GF-D8 (cell line): Measurements from ENCODE around the gene CCDC34.

Source experiments
- DNase-seq: peaks from one replicate; lab custom pipeline; 2025; lab: John Stamatoyannopoulos, UW

The CCDC34 gene, protein sequence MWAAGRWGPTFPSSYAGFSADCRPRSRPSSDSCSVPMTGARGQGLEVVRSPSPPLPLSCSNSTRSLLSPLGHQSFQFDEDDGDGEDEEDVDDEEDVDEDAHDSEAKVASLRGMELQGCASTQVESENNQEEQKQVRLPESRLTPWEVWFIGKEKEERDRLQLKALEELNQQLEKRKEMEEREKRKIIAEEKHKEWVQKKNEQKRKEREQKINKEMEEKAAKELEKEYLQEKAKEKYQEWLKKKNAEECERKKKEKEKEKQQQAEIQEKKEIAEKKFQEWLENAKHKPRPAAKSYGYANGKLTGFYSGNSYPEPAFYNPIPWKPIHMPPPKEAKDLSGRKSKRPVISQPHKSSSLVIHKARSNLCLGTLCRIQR

GRCh38 chr11:27362749-27363575 is at the start of gene CCDC34:
Gene CCDC34 (minus strand): TSS chr11:27363215. CDS start chr11:27363194, 21 bp downstream.
- DNase-seq, result peak; percentile 64

DNA sequence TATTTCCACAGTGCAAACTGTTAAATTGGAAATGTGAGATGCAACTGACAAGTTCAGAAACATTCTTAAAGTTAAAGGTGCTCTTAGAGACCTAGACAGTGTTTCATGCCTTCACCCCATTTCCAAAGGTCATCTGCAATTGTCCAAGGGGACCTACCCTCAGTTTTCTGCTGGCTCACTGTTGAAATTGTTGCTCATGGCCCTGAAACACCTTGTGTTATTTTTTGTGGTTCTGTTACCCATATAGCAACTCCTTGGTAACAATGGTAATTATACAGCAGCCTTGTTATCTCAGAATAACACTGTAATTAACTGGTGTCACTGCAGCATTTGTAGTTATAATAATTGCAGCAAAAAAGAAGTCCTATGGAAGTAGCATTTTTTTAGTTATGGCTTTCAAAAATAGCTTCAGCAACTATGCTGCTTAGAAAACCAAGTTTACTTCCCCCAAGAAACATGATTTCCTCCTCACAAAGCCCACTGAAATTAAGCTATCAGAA is 49.2 kb upstream of the CCDC34 start:
- DNase-seq, result no peak

GRCh38 chr11:27411328-27411727 is 48.3 kb upstream of the CCDC34 start:
- DNase-seq, result no peak

GRCh38 chr11:27410272-27410671 is 47.3 kb upstream of the CCDC34 start:
- no peak for DNase-seq

DNA sequence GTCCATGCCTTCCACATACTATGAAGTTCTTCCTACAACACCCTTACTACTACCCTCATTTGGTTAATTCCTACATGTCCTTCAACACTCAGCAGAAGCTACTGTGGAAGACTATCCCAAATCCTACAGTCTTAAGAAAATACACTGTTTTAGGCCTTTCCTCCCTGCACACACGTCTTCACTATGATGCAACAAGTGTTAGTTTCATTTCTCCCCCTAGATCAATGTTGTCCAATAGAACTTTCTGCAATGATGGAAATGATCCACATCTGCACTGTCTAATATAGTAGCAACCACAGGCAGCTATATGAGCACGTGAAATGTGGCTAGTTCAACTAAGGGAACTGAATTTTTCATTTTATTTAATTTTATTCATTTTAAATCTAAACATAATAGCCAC is 46.7 kb upstream of the CCDC34 start:
- no peak for DNase-seq

GRCh38 chr11:27409049-27409448 is 46.0 kb upstream of the CCDC34 start:
- DNase-seq, result no peak

GRCh38 chr11:27408246-27408800 is 45.3 kb upstream of the CCDC34 start:
- no peak for DNase-seq

GRCh38 chr11:27406498-27407354 is 43.7 kb upstream of the CCDC34 start:
- DNase-seq, result no peak

DNA sequence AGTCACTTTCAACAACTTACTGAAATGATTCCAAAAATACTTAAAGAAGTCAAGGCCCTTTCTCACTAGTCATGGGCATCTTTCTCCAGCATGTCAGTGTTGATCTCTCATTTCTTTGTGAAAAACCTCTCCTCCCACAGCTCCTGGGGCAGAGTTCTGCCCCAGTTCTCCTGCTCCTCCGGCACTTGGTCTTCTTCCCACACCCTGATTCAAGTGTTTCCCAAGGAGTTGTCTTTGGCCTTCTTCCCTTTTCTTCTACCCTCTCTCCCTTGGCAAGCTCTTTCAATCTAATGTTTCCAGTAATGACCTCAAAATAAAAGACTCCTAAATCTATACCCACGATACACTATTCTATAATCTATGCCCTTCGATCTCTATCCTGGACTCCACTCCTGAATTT is 42.1 kb upstream of the CCDC34 start:
- no peak for DNase-seq

DNA sequence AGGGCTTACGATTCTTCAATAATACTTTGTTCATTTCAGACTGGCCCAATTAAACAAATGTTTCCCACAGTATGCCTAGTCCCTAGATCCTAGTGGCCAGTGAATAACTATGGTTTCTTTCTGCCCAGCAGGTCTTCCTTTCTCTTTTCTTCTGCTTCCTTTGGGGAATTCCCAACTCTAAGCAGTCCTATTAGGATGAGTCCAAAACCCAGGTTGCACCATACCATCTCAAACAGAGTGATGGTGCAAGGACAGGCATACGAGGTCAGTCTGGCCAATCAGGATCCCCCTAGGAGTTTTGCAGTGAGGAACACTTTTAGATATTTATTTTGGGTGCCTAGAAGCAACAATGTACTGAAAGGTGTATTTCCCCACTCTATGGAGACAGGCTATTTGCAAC is 41.4 kb upstream of the CCDC34 start:
- DNase-seq, result no peak

- no peak for DNase-seq
Measured at GRCh38 chr11:27403195-27403594, 40.2 kb upstream of the CCDC34 start.

DNA sequence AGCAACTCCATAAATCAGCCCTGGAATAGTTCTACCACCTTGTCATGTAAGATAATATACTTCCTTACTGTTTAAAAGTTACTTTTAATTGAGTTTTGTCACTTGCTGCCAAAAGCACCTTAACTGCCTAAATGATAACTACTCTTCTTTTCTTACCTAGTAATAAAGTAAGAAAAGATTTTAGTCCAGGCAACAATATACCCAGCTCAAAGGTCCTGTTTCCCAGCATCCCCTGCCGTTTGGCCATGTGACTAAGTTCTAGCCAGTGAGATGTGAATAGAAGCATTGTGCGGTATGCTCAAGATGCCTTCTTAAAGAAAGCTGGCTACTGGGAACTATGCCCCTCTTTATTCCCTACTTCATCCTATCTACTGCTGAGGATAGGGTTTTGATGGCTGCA is 39.4 kb upstream of the CCDC34 start:
- no peak for DNase-seq

DNA sequence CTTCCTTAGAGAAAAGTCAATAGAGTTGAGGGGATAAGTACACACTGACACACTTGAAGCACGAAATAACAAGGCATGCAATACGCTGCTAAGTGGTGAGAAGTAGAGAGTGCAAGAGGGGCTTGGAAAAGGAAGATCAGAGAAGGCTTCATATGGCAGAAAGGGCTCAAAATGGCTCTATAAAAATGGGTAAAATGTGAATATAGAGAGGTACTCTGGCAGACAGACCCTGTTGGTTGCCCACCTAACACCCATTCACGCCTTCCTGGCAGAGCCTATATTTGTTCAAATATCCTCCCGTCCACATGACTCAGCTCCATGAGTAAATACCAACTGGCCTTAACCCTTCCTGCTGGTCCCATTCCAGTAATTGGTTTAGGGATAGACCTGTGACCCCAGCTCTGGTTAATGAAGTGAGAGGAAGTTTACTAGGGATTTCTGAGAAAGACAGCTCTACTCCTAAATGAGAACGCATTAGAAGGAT is 38.9 kb upstream of the CCDC34 start:
- no peak for DNase-seq

- DNase-seq, result no peak
Measured at GRCh38 chr11:27401280-27401832, 38.3 kb upstream of the CCDC34 start.

GRCh38 chr11:27398400-27398770 is 35.4 kb upstream of the CCDC34 start:
- no peak for DNase-seq

GRCh38 chr11:27397624-27398399 is 34.8 kb upstream of the CCDC34 start:
- no peak for DNase-seq

GRCh38 chr11:27396259-27396839 is 33.3 kb upstream of the CCDC34 start:
- DNase-seq, result no peak

- no peak for DNase-seq
Measured at GRCh38 chr11:27395556-27396258, 32.7 kb upstream of the CCDC34 start.

GRCh38 chr11:27394781-27395228 is 31.8 kb upstream of the CCDC34 start:
- no peak for DNase-seq
